IMR-90 (cell line): ENCODE measurements around the gene IQGAP2. TPM values are rescaled to one million over a fixed set of nuclear protein-coding genes. Genes with fewer than 3 reads are reported as not detected.

Source experiments
- ATAC-seq: fragments of 200-7000 bp; cut with Tn5 transposase; 2 replicates; pipeline ENCODE4 v1.9.1; 2020; ENCODE audit warnings: low read depth, mild to moderate bottlenecking, moderate library complexity
- BruUV-seq: library from RNA; stranded (reverse); fragments of 400-500 nt; replicated peaks from 2 replicates; lab custom pipeline; 2021; lab: Mats Ljungman, UMichigan
- CTCF ChIA-PET: fragments of 300-600 bp; formaldehyde crosslinking; extraction: SDS; loops from one replicate; lab custom pipeline; 2021; ENCODE audit warnings: antibody characterized with exemption; lab: Yijun Ruan, JAX
- POLR2A ChIA-PET: fragments of 300-600 bp; sonication (Branson Sonifier 250); formaldehyde crosslinking; loops from one replicate; lab custom pipeline; 2022; ENCODE audit warnings: antibody characterized with exemption; ENCODE audit not compliant: unreplicated experiment; lab: Charles Lee
- DNase-seq: peaks from one replicate; pipeline ENCODE4 v3.0.0; 2013
- H2AFZ ChIP-seq: replicated peaks from 2 replicates; pipeline ENCODE3; 2013; ENCODE audit warnings: low read length, mild to moderate bottlenecking; ENCODE audit not compliant: poor library complexity
- H2AK5ac ChIP-seq: 2 replicates; pipeline ENCODE4 v1.6.1; 2013; ENCODE audit warnings: low read depth, low read length, inconsistent platforms
- H2AK9ac ChIP-seq: replicated peaks from 2 replicates; pipeline ENCODE3; 2013; ENCODE audit warnings: mild to moderate bottlenecking, low read depth, low read length, moderate library complexity; ENCODE audit not compliant: poor library complexity
- H2BK120ac ChIP-seq: 2 replicates; pipeline ENCODE4 v1.6.1; 2013; ENCODE audit warnings: low read depth, low read length, inconsistent platforms
- H2BK15ac ChIP-seq: 3 replicates; pipeline ENCODE4 v1.6.1; 2013; ENCODE audit warnings: low read depth, low read length, inconsistent platforms
- H2BK20ac ChIP-seq: 2 replicates; pipeline ENCODE4 v1.6.1; 2013; ENCODE audit warnings: low read depth, mild to moderate bottlenecking, inconsistent platforms, low read length, moderate library complexity
- H2BK5ac ChIP-seq: 2 replicates; pipeline ENCODE4 v1.6.1; 2013; ENCODE audit warnings: mild to moderate bottlenecking, low read depth, low read length, inconsistent platforms; ENCODE audit not compliant: poor library complexity, severe bottlenecking
- H3K14ac ChIP-seq: replicated peaks from 2 replicates; pipeline ENCODE4 v1.6.1; 2013; ENCODE audit warnings: low read depth, low read length, inconsistent platforms
- H3K18ac ChIP-seq: 2 replicates; pipeline ENCODE4 v1.6.1; 2013; ENCODE audit warnings: low read depth, low read length, control low read depth
- H3K23ac ChIP-seq: 2 replicates; pipeline ENCODE4 v1.6.1; 2013; ENCODE audit warnings: low read depth, low read length, inconsistent platforms
- H3K27ac ChIP-seq: 2 replicates; pipeline ENCODE4 v1.5.1; 2013; ENCODE audit warnings: mild to moderate bottlenecking, control low read depth, low read length; ENCODE audit not compliant: insufficient read depth
- H3K27me3 ChIP-seq: 2 replicates; pipeline ENCODE4 v1.6.1; 2013; ENCODE audit warnings: low read length; ENCODE audit not compliant: control insufficient read depth, insufficient read depth
- H3K36me3 ChIP-seq: 2 replicates; pipeline ENCODE4 v1.6.1; 2013; ENCODE audit warnings: low read length, mixed read lengths; ENCODE audit not compliant: control insufficient read depth, insufficient read depth
- H3K4ac ChIP-seq: 2 replicates; pipeline ENCODE4 v1.6.1; 2013; ENCODE audit warnings: low read depth, low read length, inconsistent platforms
- H3K4me1 ChIP-seq: 2 replicates; pipeline ENCODE4 v1.6.1; 2013; ENCODE audit warnings: low read length, mixed read lengths; ENCODE audit not compliant: control insufficient read depth, insufficient read depth
- H3K4me2 ChIP-seq: 2 replicates; pipeline ENCODE4 v1.6.1; 2013; ENCODE audit warnings: low read depth, mild to moderate bottlenecking, control low read depth, low read length, moderate library complexity
- H3K4me3 ChIP-seq: 2 replicates; pipeline ENCODE4 v1.5.1; 2013; ENCODE audit warnings: low read depth, mild to moderate bottlenecking, control low read depth, low read length, moderate library complexity; ENCODE audit not compliant: insufficient read depth
- H3K56ac ChIP-seq: 2 replicates; pipeline ENCODE4 v1.6.1; 2013; ENCODE audit warnings: low read length, inconsistent platforms; ENCODE audit not compliant: insufficient read depth; ENCODE audit errors: extremely low read depth
- H3K79me1 ChIP-seq, 2 experiments: 2 replicates each; pipeline ENCODE4 v1.6.1; 2013; ENCODE audit warnings: low read length in 2 of 2, inconsistent platforms in 1 of 2, low read depth in 1 of 2
- H3K9ac ChIP-seq: 2 replicates; pipeline ENCODE4 v1.6.1; 2013; ENCODE audit warnings: low read depth, low read length, control low read depth
- H3K9me1 ChIP-seq: 2 replicates; pipeline ENCODE4 v1.6.1; 2013; ENCODE audit warnings: low read length, inconsistent platforms; ENCODE audit not compliant: insufficient read depth
- H3K9me3 ChIP-seq: 2 replicates; pipeline ENCODE4 v1.6.1; 2013; ENCODE audit warnings: low read length; ENCODE audit not compliant: control insufficient read depth, insufficient read depth
- H4K20me1 ChIP-seq: 2 replicates; pipeline ENCODE4 v1.6.1; 2013; ENCODE audit warnings: low read length, inconsistent platforms; ENCODE audit not compliant: insufficient read depth
- H4K5ac ChIP-seq: 2 replicates; pipeline ENCODE4 v1.6.1; 2013; ENCODE audit warnings: mild to moderate bottlenecking, low read depth, low read length, control low read depth
- H4K8ac ChIP-seq, 2 experiments: 2 replicates each; pipeline ENCODE4 v1.6.1; 2013; ENCODE audit warnings: low read depth in 2 of 2, low read length in 2 of 2, control low read depth in 1 of 2, inconsistent platforms in 1 of 2
- H4K91ac ChIP-seq: 2 replicates; pipeline ENCODE4 v1.6.1; 2013; ENCODE audit warnings: low read depth, low read length, inconsistent platforms; ENCODE audit not compliant: insufficient read depth
- BHLHE40 ChIP-seq: fragments of 150-350 bp; IDR thresholded peaks from 2 replicates; pipeline ENCODE4 v1.6.1; 2016; ENCODE audit warnings: mild to moderate bottlenecking, low read depth, low read length
- CHD1 ChIP-seq: IDR thresholded peaks from 2 replicates; pipeline ENCODE4 v1.6.1; 2012; ENCODE audit warnings: low read depth, low read length, improper control_type of control experiment
- FOS ChIP-seq: fragments of 150-350 bp; IDR thresholded peaks from 2 replicates; pipeline ENCODE4 v1.6.1; 2016; ENCODE audit warnings: low read depth, low read length
- MAFK ChIP-seq: IDR thresholded peaks from 2 replicates; pipeline ENCODE4 v1.6.1; 2012; ENCODE audit warnings: low read depth, low read length, improper control_type of control experiment
- MAZ ChIP-seq: IDR thresholded peaks from 2 replicates; pipeline ENCODE4 v1.6.1; 2012; ENCODE audit warnings: low read depth, mild to moderate bottlenecking, low read length, improper control_type of control experiment, moderate library complexity, borderline replicate concordance
- NFE2L2 ChIP-seq: fragments of 150-350 bp; IDR thresholded peaks from 2 replicates; pipeline ENCODE4 v1.6.1; 2016; ENCODE audit warnings: low read depth, mild to moderate bottlenecking, low read length
- POLR2A ChIP-seq: IDR thresholded peaks from 2 replicates; pipeline ENCODE4 v1.6.1; 2012; ENCODE audit warnings: mild to moderate bottlenecking, low read depth, low read length
- RAD21 ChIP-seq: IDR thresholded peaks from 2 replicates; pipeline ENCODE4 v1.6.1; 2012; ENCODE audit warnings: low read length, improper control_type of control experiment
- RCOR1 ChIP-seq: IDR thresholded peaks from 2 replicates; pipeline ENCODE4 v1.6.1; 2012; ENCODE audit warnings: mild to moderate bottlenecking, low read length, improper control_type of control experiment; ENCODE audit not compliant: insufficient replicate concordance
- RFX5 ChIP-seq: IDR thresholded peaks from 2 replicates; pipeline ENCODE4 v1.8.0; 2012; ENCODE audit warnings: low read depth, mild to moderate bottlenecking, low read length, moderate library complexity
- SMC3 ChIP-seq: fragments of 150-350 bp; IDR thresholded peaks from 2 replicates; pipeline ENCODE4 v1.6.1; 2016; ENCODE audit warnings: low read depth, mild to moderate bottlenecking, antibody characterized with exemption, low read length, moderate library complexity
- WGBS, 2 experiments: methylation state at CpG; one replicate each; pipeline versions ENCODE4 v1.1.5 to v1.1.7; 2013; ENCODE audit warnings: missing lambda C conversion rate in 2 of 2; ENCODE audit not compliant: insufficient read length in 1 of 2; ENCODE audit errors: extremely low coverage in 2 of 2; 5-methylcytosine and 5-hydroxymethylcytosine counted together
- dilution Hi-C: fragments of 300-500 bp; cut with HindIII; formaldehyde crosslinking; loops from one replicate; pipeline ENCODE4 v1.14.3; 2018; ENCODE audit warnings: low sequenced_read_pairs; ENCODE audit not compliant: unreplicated experiment
- in situ Hi-C: fragments of 300-500 bp; cut with MboI; formaldehyde crosslinking; loops from 3 replicates; pipeline ENCODE4 v1.14.3; 2019; ENCODE audit warnings: low sequenced_read_pairs, inconsistent platforms, mixed read lengths
- intact Hi-C: fragments of 100-400 bp; cut with micrococcal nuclease; formaldehyde crosslinking; loops from 2 replicates; pipeline ENCODE4 v1.10.0; 2022
- polyA plus RNA-seq, 3 experiments: library from polyadenylated mRNA; depleted of rRNA; stranded (reverse); fragments of >200 nt; gene quantifications; 2 replicates each; pipeline ENCODE4 v1.2.3, GENCODE V29; 2012; ENCODE audit warnings: low replicate concordance in 1 of 3
- total RNA-seq: library from RNA; depleted of rRNA; stranded (reverse); fragments of >200 nt; gene quantifications from 2 replicates; pipeline ENCODE4 v1.2.3, GENCODE V29; 2012
- TF ChIP-seq, protein P1 (sequence below): fragments of 150-350 bp; IDR thresholded peaks from 2 replicates; pipeline ENCODE4 v1.6.1; 2016; ENCODE audit warnings: low read depth, mild to moderate bottlenecking, low read length, moderate library complexity, borderline replicate concordance
- TF ChIP-seq, protein P2 (sequence below): conservative IDR thresholded peaks from 2 replicates; pipeline ENCODE4 v1.5.1; 2012; ENCODE audit warnings: mild to moderate bottlenecking, low read depth, low read length, improper control_type of control experiment

Gene IQGAP2
- total and polyA plus RNA-seq, 2 of the 4 experiments (the other 2 are of a cell fraction) = 0.21 to 0.36 TPM

DNA sequence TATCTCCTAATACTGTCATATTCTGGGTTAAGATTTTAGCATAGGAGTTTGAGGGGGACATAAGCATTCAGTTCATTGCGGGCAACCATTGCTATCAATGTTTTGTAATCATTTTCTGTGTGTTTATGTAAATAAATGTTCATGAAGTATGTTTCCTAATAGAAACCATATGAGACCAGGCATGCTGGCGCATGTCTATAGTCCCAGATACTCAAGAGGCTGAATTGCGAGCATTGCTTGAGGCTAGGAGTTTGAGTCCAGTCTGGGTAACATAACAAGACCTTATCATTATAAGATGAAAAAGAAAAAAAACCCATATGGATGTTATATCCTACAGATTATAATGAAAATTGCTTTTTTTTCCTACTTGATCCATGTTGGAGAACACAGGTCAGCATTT, 129.0 kb downstream of the IQGAP2 start:
- H3K56ac ChIP-seq = no peak overlapping the region
- H4K91ac ChIP-seq = no peak overlapping the region
- no CpG with 5 or more reads among the region's 3 CpGs for WGBS, 2 experiments
- H3K14ac ChIP-seq = no peak overlapping the region
- dilution Hi-C loops = no loop called here
- no peak for DNase-seq
- H4K5ac ChIP-seq = no peak overlapping the region
- no peak overlapping the region for H3K4me3 ChIP-seq
- H3K4ac ChIP-seq = no peak overlapping the region
- no peak overlapping the region for H2BK5ac ChIP-seq
- H3K9me3 ChIP-seq = no peaks in the 10 kb centered on the region
- H3K9me1 ChIP-seq = no peaks in the 10 kb centered on the region
- no peak overlapping the region for H2AK5ac ChIP-seq
- H3K18ac ChIP-seq = no peak overlapping the region
- BruUV-seq = no TSS peak
- CTCF ChIA-PET = no interaction called here
- no peak overlapping the region for H2BK120ac ChIP-seq
- in situ Hi-C loops = no loop called here
- no peak overlapping the region for H3K9ac ChIP-seq
- H2BK15ac ChIP-seq = no peak overlapping the region
- no peak overlapping the region for H2AK9ac ChIP-seq
- intact Hi-C loops = no loop called here
- ATAC-seq = no peak
- H3K36me3 ChIP-seq = no peaks in the 10 kb centered on the region
- no peak overlapping the region for H4K8ac ChIP-seq
- no peak overlapping the region for H3K23ac ChIP-seq
- TF ChIP-seq RFX5 (no peak), POLR2A (no peak), NFE2L2 (no peak), RCOR1 (no peak), BHLHE40 (no peak), MAFK (no peak), SMC3 (no peak), RAD21 (no peak), MAZ (no peak), FOS (no peak), CHD1 (no peak)
- TF ChIP-seq, protein P1, sequence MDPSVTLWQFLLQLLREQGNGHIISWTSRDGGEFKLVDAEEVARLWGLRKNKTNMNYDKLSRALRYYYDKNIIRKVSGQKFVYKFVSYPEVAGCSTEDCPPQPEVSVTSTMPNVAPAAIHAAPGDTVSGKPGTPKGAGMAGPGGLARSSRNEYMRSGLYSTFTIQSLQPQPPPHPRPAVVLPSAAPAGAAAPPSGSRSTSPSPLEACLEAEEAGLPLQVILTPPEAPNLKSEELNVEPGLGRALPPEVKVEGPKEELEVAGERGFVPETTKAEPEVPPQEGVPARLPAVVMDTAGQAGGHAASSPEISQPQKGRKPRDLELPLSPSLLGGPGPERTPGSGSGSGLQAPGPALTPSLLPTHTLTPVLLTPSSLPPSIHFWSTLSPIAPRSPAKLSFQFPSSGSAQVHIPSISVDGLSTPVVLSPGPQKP = no peak
- TF ChIP-seq, protein P2, sequence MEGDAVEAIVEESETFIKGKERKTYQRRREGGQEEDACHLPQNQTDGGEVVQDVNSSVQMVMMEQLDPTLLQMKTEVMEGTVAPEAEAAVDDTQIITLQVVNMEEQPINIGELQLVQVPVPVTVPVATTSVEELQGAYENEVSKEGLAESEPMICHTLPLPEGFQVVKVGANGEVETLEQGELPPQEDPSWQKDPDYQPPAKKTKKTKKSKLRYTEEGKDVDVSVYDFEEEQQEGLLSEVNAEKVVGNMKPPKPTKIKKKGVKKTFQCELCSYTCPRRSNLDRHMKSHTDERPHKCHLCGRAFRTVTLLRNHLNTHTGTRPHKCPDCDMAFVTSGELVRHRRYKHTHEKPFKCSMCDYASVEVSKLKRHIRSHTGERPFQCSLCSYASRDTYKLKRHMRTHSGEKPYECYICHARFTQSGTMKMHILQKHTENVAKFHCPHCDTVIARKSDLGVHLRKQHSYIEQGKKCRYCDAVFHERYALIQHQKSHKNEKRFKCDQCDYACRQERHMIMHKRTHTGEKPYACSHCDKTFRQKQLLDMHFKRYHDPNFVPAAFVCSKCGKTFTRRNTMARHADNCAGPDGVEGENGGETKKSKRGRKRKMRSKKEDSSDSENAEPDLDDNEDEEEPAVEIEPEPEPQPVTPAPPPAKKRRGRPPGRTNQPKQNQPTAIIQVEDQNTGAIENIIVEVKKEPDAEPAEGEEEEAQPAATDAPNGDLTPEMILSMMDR = no peak
- POLR2A ChIA-PET = no interaction called here
- H4K20me1 ChIP-seq = no peaks in the 10 kb centered on the region
- no peaks in the 10 kb centered on the region for H3K27me3 ChIP-seq
- H2AFZ ChIP-seq = no peak overlapping the region
- no peak overlapping the region for H3K4me2 ChIP-seq
- no peaks in the 10 kb centered on the region for H3K4me1 ChIP-seq
- H2BK20ac ChIP-seq = no peak overlapping the region
- no peak overlapping the region for H3K27ac ChIP-seq
- no peaks in the 10 kb centered on the region for H3K79me1 ChIP-seq
